KBM-7 (cell line): ENCODE measurements around the gene KCNJ10.

Experiments
- DNase-seq: peaks from one replicate; pipeline ENCODE4 v3.0.0-alpha.2; 2015
- in situ Hi-C: fragments of 300-500 bp; cut with MboI; formaldehyde crosslinking; loops from 2 replicates; pipeline ENCODE4 v1.14.3; 2020; ENCODE audit warnings: low sequenced_read_pairs, low pct_unique_long_range_greater_than_20kb, mixed read lengths

Gene KCNJ10

DNA sequence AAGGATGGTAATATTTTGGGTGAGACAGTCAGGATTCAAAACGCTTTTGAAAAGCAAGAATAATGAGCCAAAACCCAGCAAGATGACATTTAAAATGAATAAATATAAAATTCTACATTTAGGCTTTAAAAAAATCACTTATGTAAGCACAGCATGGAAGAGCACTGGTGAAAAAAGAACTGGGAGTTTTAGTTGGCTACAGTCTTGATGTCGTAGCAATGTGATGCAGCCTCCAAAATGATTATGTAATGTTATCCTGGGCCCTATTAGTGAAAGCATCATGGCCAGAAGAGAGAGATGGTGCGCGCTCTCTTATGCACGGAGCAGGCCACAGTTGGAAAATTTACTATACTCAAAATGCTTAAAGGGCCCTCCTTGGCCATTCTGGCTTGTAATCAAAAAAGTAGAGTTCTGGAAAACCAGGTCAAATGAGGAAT is 16.5 kb upstream of the KCNJ10 start:
- DNase-seq: no peak
- in situ Hi-C loops: no loop called here

DNA sequence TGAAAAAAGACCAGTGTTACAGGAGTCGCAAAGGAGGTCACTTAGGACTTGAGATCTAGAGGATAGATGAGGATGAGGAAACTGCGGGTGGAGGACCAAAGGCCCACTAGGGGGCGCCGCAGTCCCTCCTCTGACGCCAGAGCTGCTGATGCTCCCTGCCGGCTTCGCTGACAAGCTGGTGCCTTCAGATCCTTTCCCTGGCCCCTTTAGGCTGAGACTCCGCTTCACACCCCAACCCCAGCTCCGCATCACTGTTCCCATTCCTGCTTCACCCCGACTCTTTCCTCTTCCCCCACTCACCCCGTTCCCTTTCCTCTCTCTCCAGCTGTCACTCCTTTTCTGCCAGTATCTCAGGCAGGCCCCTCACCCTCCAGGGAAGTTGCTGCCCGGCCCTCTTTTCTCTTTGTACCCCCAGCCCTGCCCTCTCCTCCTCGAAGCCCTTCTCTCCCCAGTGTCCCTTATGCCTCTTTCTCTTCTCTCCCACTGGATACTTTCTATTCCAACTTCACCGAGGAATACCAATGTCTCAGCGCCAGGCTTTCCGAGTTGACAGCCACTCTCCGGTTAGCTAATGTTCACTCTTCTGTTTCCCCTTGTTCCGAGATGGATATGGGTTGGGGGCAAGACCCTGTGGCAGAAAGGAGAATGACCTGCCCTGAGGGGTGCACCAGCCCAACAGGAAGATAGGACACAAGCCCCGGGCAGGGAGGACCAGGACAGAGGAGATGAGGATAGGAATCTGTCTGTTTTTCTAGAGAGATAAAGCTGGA is 15.9 kb upstream of the KCNJ10 start:
- in situ Hi-C loops: no loop called here
- peak; percentile 90 for DNase-seq

DNA sequence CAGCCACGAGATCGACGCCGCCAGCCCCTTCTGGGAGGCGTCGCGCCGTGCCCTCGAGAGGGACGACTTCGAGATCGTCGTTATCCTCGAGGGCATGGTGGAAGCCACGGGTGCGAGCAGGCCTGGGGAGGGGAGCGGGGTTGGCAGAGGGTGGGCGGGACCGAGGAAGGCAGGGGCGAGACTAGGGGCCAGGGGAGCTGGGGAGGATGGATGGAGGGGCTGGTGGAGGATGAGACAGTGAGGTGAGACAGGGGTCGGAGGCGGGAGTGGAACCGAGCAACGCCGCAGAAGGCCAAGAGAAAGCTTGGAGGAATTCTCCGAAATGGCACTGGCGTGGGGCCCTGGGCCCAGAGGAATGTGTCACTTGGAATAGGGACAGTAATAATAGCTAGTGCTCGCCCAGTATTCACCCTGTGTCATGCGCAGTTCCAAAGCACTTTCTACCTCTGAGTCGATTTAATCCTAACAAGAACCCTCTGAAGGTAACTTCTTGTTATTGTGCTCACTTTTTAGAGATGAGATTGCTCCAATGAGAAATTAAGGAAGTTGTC is 14.9 kb upstream of the KCNJ10 start:
- DNase-seq: no peak
- in situ Hi-C loops: no loop called here

DNA sequence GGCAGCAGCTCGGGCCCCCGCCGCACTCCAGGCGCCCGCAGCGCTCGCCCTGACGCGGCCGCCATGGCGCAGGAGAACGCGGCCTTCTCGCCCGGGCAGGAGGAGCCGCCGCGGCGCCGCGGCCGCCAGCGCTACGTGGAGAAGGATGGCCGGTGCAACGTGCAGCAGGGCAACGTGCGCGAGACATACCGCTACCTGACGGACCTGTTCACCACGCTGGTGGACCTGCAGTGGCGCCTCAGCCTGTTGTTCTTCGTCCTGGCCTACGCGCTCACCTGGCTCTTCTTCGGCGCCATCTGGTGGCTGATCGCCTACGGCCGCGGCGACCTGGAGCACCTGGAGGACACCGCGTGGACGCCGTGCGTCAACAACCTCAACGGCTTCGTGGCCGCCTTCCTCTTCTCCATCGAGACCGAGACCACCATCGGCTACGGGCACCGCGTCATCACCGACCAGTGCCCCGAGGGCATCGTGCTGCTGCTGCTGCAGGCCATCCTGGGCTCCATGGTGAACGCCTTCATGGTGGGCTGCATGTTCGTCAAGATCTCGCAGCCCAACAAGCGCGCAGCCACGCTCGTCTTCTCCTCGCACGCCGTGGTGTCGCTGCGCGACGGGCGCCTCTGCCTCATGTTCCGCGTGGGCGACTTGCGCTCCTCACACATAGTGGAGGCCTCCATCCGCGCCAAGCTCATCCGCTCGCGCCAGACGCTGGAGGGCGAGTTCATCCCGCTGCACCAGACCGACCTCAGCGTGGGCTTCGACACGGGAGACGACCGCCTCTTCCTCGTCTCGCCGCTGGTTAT is 14.2 kb upstream of the KCNJ10 start:
- in situ Hi-C loops: no loop called here
- no peak for DNase-seq

- no peak for DNase-seq
- in situ Hi-C loops: no loop called here
Observed at GRCh38 chr1:160082926-160083325, 13.0 kb upstream of the KCNJ10 start.

DNA sequence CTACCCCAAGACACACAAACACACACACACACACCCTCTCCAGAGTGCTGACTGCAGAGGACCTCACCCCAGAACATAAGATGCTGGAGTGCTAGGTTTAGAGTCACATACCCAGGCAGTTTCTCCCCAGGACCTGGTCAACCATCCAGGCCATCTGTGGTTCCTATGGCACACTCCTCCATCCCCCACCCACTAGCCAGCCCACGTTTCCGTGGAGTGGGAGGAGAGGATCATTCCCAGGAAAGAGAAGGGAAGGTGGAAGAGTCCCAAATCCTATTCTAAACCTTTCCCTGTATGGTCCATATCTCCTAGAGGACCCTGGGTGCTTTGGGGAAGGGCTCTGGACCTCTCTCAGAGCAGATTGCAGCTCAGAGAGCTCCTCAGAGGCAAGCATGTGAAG is 12.5 kb upstream of the KCNJ10 start:
- no peak for DNase-seq
- in situ Hi-C loops: no loop called here

GRCh38 chr1:160081261-160081936 is 11.4 kb upstream of the KCNJ10 start, which contains the start of gene KCNJ9:
TSS of gene KCNJ9 (plus strand) at chr1:160081538. CDS start at chr1:160084031, 2,493 bp downstream.
- in situ Hi-C loops: no loop called here

GRCh38 chr1:160080381-160081100 is 10.6 kb upstream of the KCNJ10 start:
- DNase-seq: no peak
- in situ Hi-C loops: no loop called here

More at GRCh38 chr1:160081261-160081936, 11.4 kb upstream of the KCNJ10 start, which contains the start of gene KCNJ9:
- no peak for DNase-seq

DNA sequence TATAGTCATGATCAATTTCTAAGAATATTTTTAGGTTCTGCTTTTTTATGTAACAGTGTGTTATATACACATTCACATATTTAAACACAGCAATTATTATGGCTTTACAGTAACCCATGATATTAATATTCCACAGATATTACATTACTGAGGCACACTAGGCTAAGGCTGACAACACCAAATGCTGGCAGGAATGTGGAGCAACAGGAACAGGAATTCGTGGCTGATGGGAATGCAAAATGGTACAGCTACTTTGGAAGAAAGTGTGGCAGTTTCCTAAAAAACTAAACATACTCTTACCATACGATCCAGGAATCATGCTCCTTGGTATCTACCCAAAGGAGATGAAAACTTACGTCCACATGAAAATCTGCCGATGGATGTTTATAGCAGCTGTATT is 9.5 kb upstream of the KCNJ10 start:
- in situ Hi-C loops: no loop called here

DNA sequence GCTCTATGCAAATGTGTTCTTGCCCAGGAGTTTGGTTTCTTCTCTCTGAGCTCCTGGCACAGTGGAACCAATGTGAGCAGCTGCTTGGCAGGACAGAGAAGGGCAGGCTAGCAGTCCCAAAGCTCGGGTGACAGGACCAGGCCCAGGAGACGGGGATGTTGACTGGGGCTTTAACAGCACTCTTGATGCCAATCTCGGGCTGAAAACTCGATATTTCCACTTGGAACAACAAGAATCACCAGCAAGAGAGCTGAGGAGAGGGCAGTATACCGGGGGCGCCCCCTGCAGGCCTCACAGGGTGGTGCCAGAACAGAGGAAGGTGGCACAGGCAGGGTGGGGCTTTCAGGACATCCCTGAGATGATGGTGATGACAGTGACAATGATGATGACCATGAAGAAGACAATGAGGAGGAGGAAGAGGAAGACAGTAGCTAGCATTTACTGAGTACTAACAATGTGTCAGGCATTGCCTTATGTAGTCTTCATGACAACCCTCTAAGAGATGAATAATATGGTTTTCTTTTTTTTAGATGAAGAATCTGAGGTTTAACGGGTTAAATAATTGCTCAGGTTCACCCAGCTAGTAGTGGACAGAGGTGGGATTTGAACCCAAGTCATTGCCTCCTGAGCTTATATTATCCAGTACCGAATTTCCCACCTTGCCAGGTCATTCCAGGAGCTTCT is 8.7 kb upstream of the KCNJ10 start:
- in situ Hi-C loops: no loop called here
- peak; percentile 82 for DNase-seq

More for the DNA sequence above, 9.5 kb upstream of the KCNJ10 start:
- DNase-seq: no peak

DNA sequence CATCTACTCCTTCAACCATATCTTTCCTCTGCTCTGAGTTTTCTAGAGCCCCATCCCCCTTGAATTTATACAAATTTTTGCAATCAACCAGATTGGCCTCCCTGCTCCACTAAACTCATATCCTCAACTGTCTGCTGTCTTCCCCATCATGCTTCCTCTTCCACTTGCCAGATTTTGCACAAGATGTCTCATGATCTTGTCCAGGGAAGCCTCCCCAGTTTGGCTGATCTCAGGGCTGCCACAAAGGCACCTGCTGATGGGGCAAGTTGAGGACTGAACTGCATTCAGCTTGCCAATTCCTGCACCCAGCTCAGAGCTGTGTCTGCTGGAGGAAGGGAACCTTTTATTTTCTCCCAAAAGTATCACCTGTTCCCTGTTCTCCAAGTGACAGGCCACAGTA is 7.5 kb upstream of the KCNJ10 start:
- no peak for DNase-seq
- in situ Hi-C loops: no loop called here

- in situ Hi-C loops: no loop called here
- no peak for DNase-seq
Observed at GRCh38 chr1:160076295-160076694, 6.3 kb upstream of the KCNJ10 start.

- in situ Hi-C loops: no loop called here
- no peak for DNase-seq
Observed at GRCh38 chr1:160075836-160076235, 5.9 kb upstream of the KCNJ10 start.

DNA sequence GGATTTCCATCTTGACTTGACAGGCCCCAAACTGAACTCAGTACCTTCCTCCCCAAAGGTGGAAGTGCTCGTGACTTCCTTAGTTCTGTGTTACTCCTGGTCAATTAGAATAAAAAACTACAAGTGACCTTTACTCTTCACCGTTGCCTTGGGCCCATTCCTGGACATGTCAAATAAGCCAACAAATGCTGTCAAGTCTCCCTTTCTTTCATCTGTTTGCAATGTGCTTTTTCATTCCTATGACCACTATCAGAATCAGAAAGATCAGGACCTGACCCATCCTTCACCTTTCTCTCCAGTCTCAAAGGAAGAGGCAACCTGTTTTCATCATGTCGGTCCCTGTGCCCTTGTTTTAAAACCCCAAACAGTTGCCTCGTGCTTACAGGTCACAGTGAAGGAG is 4.9 kb upstream of the KCNJ10 start:
- no peak for DNase-seq
- in situ Hi-C loops: no loop called here

GRCh38 chr1:160071289-160071688 is 1.3 kb upstream of the KCNJ10 start:
- DNase-seq: no peak
- in situ Hi-C loops: no loop called here

DNA sequence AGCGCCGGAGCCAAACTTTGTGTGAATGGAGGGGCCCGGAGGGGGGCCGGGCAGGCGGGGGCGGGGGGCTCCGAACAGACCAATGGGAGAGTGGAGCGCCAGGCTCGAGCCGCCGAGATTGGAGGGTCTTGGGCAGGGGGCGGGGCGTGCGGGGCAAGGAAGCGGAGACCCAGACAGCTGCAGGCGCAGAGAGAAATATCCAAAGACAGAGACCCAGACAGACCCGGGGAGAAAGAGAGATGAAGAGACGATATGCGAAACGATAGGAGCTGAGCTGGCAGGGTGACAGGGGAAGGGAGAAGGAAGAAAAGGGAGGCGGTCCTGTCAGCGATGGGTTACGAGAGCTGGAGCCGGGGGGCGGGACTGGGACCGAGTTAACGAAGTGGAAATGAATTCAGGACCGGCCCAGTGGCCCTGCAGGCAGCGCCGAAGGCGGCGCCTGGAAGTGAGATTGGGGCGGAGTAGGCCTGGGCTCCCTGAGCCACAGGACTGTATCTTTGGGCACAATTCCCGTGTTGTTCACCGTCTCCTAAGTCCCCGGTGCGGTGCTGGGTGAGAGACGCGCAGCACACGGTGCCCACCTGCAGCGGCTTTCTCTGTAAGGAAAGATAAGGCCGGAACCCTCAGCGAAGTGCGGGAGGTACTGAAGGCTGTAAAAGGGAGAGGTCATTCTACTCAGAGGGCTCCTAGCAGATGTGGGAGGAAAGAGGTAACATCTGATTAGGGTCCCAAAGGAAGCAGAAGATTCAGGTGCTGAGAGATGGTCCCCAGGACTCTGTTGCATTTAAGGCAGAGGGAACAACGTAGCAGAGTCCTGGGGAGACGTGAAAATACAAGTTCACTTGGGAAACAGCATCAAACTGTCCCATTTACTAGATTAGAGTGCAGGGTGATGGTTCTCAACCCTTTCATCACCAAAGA is 543 bp upstream of the KCNJ10 start:
- peak; percentile 48 for DNase-seq
- in situ Hi-C loops: no loop called here

DNA sequence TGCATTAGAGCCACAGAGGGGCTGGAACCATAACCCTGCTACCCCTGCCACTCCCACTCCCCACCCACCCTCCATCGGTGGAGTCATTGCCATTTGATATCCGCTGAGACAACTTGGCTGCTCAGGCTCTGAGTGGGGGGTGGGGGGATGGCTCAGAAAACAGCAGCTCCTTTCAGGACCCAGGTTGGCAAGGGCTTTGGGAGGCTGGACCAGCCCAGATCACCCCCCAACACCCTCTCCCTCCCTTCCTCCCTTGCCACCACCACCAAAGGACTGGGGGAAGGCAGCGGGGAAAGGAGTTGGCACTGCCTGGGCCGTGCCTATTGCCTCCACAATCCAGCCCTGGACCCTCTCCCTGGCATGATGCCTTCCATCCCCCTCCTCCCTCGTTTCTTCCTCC is 1.7 kb downstream of the KCNJ10 start:
- in situ Hi-C loops: no loop called here
- no peak for DNase-seq
